ENCODE results near the gene TTLL5.

TTLL5 gene, protein sequence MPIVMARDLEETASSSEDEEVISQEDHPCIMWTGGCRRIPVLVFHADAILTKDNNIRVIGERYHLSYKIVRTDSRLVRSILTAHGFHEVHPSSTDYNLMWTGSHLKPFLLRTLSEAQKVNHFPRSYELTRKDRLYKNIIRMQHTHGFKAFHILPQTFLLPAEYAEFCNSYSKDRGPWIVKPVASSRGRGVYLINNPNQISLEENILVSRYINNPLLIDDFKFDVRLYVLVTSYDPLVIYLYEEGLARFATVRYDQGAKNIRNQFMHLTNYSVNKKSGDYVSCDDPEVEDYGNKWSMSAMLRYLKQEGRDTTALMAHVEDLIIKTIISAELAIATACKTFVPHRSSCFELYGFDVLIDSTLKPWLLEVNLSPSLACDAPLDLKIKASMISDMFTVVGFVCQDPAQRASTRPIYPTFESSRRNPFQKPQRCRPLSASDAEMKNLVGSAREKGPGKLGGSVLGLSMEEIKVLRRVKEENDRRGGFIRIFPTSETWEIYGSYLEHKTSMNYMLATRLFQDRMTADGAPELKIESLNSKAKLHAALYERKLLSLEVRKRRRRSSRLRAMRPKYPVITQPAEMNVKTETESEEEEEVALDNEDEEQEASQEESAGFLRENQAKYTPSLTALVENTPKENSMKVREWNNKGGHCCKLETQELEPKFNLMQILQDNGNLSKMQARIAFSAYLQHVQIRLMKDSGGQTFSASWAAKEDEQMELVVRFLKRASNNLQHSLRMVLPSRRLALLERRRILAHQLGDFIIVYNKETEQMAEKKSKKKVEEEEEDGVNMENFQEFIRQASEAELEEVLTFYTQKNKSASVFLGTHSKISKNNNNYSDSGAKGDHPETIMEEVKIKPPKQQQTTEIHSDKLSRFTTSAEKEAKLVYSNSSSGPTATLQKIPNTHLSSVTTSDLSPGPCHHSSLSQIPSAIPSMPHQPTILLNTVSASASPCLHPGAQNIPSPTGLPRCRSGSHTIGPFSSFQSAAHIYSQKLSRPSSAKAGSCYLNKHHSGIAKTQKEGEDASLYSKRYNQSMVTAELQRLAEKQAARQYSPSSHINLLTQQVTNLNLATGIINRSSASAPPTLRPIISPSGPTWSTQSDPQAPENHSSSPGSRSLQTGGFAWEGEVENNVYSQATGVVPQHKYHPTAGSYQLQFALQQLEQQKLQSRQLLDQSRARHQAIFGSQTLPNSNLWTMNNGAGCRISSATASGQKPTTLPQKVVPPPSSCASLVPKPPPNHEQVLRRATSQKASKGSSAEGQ (N-terminal part only)

GRCh38 chr14:75660630-75661498 lies at the start of gene TTLL5, which contains the start of gene ERG28:
TTLL5 (plus strand) TSS chr14:75661246; CDS start chr14:75663150, 1,904 bp downstream.
ERG28 (minus strand) TSS chr14:75660876; CDS start chr14:75657502, 3,374 bp downstream.
- peak; percentile 98 for DNase-seq (ENCODE audit: low spot score)

GRCh38 chr14:75612157-75612556 lies 48.9 kb upstream of the TTLL5 start:
- no peak for DNase-seq (ENCODE audit: low spot score)

GRCh38 chr14:75614179-75614578 lies 46.9 kb upstream of the TTLL5 start:
- DNase-seq (ENCODE audit: low spot score): no peak

- peak; percentile 3 for DNase-seq (ENCODE audit: low spot score)
Measured at GRCh38 chr14:75615200-75615599, 45.8 kb upstream of the TTLL5 start.

DNA sequence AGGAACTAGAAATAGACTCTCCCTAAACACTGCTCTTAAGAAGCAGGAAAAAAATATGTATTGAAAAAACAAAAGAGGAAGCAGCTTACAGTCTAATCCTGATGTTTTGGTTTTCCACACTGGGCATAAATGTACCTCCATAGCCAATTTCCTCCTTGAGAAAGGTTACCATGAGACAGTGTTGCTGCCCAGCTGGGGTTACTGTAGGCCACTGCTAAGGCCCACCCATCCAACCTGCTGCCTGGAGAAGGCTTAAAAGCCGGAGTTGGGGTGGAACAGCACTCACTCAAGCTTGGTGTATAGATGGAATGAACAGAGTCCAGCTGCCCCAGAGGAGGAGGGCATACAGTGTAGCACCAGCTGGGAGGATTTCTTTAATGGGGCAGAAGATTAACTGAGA lies 41.5 kb upstream of the TTLL5 start:
- no peak for DNase-seq (ENCODE audit: low spot score)

DNA sequence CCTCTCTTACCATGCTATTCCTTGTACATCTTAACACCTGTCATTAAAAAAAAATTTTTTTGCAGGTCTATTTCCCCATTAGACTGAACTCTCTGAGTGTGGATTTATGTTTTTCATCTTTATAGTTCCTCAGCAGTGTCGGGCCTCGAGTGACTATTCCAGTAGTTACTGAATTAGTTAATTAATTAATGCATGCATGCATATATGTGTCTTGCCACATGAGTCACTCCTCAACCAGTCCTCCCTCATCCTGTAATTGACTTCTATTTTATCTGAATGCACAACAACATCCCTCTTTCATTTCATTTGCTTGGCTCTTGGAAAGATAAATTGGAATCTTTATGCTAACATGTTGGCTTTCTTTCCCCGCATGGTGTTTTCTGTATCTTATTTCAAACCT lies 36.0 kb upstream of the TTLL5 start:
- DNase-seq (ENCODE audit: low spot score): no peak

DNA sequence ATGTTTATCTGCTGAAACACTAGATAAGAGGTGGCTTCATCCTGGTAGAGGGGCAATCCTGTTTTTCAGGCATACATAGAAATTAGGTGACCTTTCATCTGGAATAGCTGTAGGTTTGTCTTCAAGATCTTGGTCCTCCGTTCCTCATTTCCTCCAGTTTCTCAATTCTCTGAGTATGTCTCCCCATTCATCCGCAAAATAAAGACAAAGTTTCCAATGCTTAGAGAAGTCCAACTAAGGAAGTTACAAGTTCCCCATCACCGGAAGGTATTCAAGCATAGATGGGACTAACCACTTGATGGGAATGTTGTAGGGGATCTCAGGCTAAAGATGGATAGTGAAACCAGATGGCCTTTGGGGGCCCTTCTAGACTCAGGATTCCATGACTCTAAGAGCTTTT lies 34.6 kb upstream of the TTLL5 start:
- DNase-seq (ENCODE audit: low spot score): no peak

DNA sequence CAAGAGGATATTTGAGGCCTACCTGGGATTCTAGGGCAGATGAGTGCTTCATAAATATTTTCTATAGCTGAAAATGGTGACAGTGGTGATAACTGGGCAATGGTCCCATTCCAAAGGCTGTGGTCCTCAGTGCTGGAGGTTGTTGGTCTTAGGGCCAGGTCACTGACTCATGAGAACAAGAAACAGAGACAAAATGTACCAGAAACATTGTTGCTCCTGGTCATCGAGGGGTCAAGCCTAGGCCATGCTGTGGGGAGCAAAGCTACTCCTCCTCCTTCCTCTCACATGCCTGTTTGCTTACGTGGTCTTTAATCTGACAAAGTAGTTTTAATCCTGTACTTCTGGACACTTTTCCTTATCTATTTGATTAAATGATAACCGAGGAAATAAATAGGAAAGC lies 34.2 kb upstream of the TTLL5 start:
- no peak for DNase-seq (ENCODE audit: low spot score)

GRCh38 chr14:75627406-75627805 lies 33.6 kb upstream of the TTLL5 start:
- no peak for DNase-seq (ENCODE audit: low spot score)

DNA sequence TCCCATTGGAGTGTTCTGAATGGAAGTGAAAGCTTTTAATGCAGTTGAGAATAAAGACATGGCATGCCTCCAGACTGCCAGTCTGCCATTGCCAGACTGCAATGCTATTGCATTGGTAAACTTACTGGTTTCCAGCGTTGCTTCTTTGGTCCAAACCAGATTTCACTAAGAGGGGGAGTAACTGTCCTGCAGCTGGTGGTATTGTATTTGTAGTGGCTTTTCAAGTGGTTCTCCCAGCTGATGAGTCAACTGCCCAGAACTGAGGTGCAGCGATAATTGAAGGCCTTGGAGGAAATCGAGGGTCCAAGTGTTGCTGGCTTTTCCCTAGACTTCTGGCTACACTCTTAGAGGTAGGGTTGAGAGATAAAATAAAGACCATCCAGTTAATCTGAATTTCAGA lies 32.2 kb upstream of the TTLL5 start:
- DNase-seq (ENCODE audit: low spot score): no peak

DNA sequence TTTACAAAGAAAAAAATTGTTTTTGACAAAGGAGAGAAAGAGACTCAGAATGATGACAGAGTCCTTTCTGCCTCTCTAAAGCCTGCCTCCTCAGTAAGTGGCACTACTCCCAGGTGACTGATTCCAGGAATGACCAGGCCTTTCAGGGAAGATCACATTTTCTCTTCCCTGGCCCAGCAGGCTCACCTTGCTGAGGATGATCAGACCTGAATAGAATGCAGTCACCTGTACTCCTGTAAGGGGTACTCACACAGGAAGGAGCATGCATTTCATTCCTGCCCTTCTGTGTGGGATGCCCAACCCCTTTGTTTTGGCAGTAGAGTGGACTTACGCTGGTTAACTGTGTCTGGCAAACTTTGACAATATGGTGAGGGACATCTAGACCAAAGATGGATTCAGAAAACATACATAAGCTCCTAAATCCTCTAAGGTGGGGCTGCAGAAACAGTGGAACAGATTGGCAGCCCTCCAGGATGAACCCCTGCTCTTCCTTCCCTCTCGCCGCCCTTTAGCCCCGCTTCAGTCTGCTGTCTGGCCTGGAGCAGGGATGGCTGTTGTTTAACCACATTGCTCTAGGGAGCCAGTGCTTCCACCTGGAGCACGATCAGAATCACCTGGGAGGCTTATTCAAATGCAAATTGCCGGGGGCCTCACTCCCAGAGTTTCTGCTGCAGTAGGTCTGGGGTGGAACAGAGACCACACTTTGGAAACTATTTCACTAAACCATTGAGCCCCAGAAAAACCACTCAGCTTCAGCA lies 30.2 kb upstream of the TTLL5 start:
- no peak for DNase-seq (ENCODE audit: low spot score)

DNA sequence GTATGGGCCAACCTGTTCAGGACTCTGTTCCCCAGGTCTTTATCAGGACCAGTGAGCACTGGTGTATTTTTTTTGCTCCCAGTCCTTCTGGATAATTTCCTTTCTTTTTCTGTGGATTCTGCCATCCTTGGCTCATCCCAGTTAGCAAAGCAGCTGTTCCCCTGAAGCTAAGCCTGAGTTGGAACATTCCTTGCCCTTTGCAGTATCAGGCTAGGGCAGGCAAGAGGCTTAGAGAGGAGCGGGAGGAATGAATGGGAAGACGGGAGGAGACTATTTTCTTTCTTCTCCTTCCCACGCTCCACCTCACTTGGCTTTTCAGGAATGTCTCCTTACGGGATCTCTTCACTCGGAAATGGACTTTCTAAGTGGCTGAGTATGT lies 29.6 kb upstream of the TTLL5 start:
- no peak for DNase-seq (ENCODE audit: low spot score)

DNA sequence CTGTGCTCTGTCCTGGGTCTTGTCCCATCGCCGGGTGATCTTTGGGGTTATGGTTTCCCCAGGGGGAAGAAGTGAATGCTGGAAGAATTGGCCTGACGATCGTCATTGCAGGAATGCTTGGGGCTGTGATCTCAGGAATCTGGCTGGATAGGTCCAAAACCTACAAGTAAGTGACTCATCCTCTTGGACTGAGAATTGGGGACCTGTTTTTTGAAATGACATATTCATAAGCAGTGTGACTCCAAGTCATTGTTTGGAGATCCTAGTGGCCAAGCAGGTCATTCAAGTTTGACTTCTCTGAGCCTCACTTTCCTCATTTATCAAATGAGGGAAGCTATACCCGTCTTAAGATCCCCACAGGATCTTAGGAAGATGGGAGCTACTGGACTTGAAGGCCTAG lies 26.2 kb upstream of the TTLL5 start:
- DNase-seq (ENCODE audit: low spot score): no peak

GRCh38 chr14:75636100-75636692 lies 24.9 kb upstream of the TTLL5 start:
- DNase-seq (ENCODE audit: low spot score): no peak

DNA sequence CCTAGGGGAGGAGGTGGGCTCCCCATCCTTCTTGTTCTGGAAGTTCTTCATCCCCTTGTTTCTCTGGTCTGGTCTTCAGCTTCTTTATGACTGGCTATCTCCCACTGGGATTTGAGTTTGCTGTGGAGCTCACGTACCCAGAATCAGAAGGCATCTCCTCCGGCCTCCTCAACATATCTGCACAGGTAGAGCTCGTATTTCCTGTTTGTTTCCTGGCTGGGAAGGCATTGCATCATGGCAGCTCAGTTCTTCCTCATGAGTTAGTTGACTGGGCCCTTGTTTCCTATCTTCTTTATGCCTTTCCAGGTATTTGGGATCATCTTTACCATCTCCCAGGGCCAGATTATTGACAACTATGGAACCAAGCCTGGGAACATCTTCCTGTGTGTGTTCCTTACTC lies 20.2 kb upstream of the TTLL5 start:
- DNase-seq (ENCODE audit: low spot score): no peak

DNA sequence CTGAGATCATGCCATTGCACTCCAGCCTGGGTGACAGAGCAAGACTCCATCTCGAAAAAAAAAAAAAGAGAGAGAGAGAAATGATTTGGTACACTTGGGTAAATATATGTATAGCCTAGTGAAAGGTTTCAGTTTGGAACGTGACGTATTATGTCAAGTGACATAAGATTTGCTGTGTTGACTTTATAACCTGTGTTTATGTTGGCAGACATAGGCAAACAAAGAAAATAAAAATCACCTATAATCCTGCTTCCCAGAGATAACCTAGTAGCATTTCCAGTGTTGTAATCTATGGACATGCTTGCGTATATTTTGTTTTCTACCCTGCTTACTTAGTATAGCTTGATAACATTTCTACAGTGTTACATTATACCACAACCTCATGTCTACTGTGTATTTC lies 17.1 kb upstream of the TTLL5 start:
- no peak for DNase-seq (ENCODE audit: low spot score)

- DNase-seq (ENCODE audit: low spot score): no peak
Measured at GRCh38 chr14:75645056-75645455, 16.0 kb upstream of the TTLL5 start.

DNA sequence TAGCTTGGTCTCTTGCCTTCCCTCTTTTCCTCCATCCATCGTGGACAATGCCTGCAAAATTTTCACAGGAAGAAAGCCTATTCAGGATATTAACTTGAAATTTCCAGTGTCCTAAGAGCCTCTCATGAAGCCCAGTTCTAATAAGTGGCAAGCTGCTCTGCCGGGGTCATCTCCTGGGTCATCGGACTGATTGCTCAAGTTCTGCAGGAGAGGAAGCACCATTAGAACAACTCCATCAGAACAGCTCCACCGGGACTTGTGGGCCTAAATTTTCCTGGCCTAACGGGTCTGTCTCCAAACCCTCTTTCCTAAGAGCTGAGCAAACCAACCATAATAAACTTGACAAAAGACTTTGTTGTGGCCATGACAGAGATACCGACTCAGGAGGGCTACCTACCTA lies 14.3 kb upstream of the TTLL5 start:
- no peak for DNase-seq (ENCODE audit: low spot score)

DNA sequence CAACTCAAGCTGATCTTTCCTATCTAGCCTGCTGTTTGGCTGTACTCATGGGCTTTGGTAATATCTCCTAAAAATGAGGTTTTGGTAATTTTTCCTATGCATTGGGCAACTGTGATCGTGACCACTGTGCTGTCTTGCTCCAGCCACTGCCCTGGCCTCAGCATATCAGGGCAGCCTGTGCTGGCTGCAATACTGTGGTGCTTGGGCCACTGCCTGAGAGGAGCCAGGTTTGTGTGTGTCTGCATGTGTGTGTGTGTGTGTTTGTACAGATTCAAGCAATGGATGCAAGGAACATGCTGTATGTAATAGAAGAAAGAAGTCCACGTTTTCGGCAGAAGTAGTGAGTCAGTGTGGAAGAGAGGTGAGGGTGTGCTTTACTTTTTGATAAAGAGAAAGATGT lies 13.4 kb upstream of the TTLL5 start:
- DNase-seq (ENCODE audit: low spot score): no peak

All from CD4-positive, alpha-beta T cell treated with Interleukin-2 at 100 ng/mL for 4 hours (primary cell).